Measurements from ENCODE around the gene TMEM225. TPM values are rescaled to one million over a fixed set of nuclear protein-coding genes. Genes with fewer than 3 reads are reported as not detected.

The TMEM225 gene, protein sequence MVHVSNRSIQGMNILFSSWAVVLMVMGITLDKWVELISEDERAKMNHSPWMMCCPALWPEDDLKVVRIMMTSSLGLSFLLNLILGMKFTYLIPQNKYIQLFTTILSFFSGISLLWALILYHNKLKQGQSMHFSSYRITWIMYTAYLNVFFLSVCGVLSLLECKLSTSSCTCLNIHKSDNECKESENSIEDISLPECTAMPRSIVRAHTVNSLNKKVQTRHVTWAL
- total RNA-seq (not detected), polyA plus RNA-seq (not detected)
- long read RNA-seq, donor 1 = 0 reads
- long read RNA-seq, donor 2 = 0 reads

- intact Hi-C loops (cut with DNase I; ENCODE audit: low total_unique reads) = no loop called here
- no peaks in the 10 kb centered on the region for H3K9me3 ChIP-seq
- H3K4me3 ChIP-seq = no peak within 1 kb of the TSS
- H3K27ac ChIP-seq = no peak within 1 kb of the TSS
- no peaks in the 10 kb centered on the region for H3K27me3 ChIP-seq (replicated peaks in 1 of 7)
- TF ChIP-seq POLR2AphosphoS5 (IDR thresholded peaks at IDR 0.05) = no peak
- TF ChIP-seq, protein P1, sequence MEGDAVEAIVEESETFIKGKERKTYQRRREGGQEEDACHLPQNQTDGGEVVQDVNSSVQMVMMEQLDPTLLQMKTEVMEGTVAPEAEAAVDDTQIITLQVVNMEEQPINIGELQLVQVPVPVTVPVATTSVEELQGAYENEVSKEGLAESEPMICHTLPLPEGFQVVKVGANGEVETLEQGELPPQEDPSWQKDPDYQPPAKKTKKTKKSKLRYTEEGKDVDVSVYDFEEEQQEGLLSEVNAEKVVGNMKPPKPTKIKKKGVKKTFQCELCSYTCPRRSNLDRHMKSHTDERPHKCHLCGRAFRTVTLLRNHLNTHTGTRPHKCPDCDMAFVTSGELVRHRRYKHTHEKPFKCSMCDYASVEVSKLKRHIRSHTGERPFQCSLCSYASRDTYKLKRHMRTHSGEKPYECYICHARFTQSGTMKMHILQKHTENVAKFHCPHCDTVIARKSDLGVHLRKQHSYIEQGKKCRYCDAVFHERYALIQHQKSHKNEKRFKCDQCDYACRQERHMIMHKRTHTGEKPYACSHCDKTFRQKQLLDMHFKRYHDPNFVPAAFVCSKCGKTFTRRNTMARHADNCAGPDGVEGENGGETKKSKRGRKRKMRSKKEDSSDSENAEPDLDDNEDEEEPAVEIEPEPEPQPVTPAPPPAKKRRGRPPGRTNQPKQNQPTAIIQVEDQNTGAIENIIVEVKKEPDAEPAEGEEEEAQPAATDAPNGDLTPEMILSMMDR (IDR thresholded peaks at IDR 0.05 in 8 of 11, conservative IDR thresholded peaks at IDR 0.05 in 3 of 11) = no peak
- no peak for TF ChIP-seq POLR2A (IDR thresholded peaks at IDR 0.05)
- no peaks in the 10 kb centered on the region for H3K36me3 ChIP-seq
- no peaks in the 10 kb centered on the region for H3K4me1 ChIP-seq
- 76 to 88% (median 86%) methylated on average over 3 of the region's 3 CpGs for WGBS, 5 donors
- DNase-seq = no peak
These were observed at the start of gene TMEM225 for GRCh38 chr11:123885570-123885969. TSS of gene TMEM225 (minus strand) at chr11:123885670. CDS start at chr11:123885425, 245 bp downstream.

- DNase-seq = no peak
- H3K4me3 ChIP-seq = no peak overlapping the region
These were observed 38.6 kb upstream of the TMEM225 start for GRCh38 chr11:123924027-123924426.

GRCh38 chr11:123920943-123921342 is 35.5 kb upstream of the TMEM225 start:
- intact Hi-C loops (cut with DNase I; ENCODE audit: low total_unique reads) = no loop called here
- H3K4me1 ChIP-seq = no peaks in the 10 kb centered on the region
- no peaks in the 10 kb centered on the region for H3K9me3 ChIP-seq
- H3K36me3 ChIP-seq = no peaks in the 10 kb centered on the region
- no peak overlapping the region for H3K4me3 ChIP-seq
- WGBS, 5 donors = 63 to 79% (median 74%) methylated on average over 3 of the region's 3 CpGs
- H3K27me3 ChIP-seq (replicated peaks in 1 of 7) = no peaks in the 10 kb centered on the region
- no peak overlapping the region for H3K27ac ChIP-seq
- no peak for DNase-seq
- TF ChIP-seq, protein P1 (IDR thresholded peaks at IDR 0.05 in 8 of 11, conservative IDR thresholded peaks at IDR 0.05 in 3 of 11) = no peak
- TF ChIP-seq POLR2A (IDR thresholded peaks at IDR 0.05) = no peak
- TF ChIP-seq POLR2AphosphoS5 (IDR thresholded peaks at IDR 0.05) = no peak

More at GRCh38 chr11:123924027-123924426, 38.6 kb upstream of the TMEM225 start:
- Histone ChIP-seq H3K27ac (no peak overlapping the region), H3K27me3 (replicated peaks in 1 of 7) (no peaks in the 10 kb centered on the region), H3K9me3 (no peaks in the 10 kb centered on the region), H3K36me3 (no peaks in the 10 kb centered on the region), H3K4me1 (no peaks in the 10 kb centered on the region)
- intact Hi-C loops (cut with DNase I; ENCODE audit: low total_unique reads) = no loop called here
- WGBS, 5 donors = 65 to 82% (median 75%) methylated on average over 1 of the region's 1 CpG
- TF ChIP-seq, protein P1 (IDR thresholded peaks at IDR 0.05 in 8 of 11, conservative IDR thresholded peaks at IDR 0.05 in 3 of 11) = no peak
- TF ChIP-seq POLR2A (IDR thresholded peaks at IDR 0.05) (no peak), POLR2AphosphoS5 (IDR thresholded peaks at IDR 0.05) (no peak)

- no peak for DNase-seq
- H3K4me1 ChIP-seq = no peaks in the 10 kb centered on the region
- H3K9me3 ChIP-seq = no peaks in the 10 kb centered on the region
- no peaks in the 10 kb centered on the region for H3K27me3 ChIP-seq (replicated peaks in 1 of 7)
- no peak for TF ChIP-seq POLR2A (IDR thresholded peaks at IDR 0.05)
- WGBS, 5 donors = 57 to 80% (median 69%) methylated on average over 3 of the region's 3 CpGs
- no peaks in the 10 kb centered on the region for H3K36me3 ChIP-seq
- intact Hi-C loops (cut with DNase I; ENCODE audit: low total_unique reads) = no loop called here
- no peak overlapping the region for H3K4me3 ChIP-seq
- H3K27ac ChIP-seq = no peak overlapping the region
These were observed 20.4 kb upstream of the TMEM225 start for GRCh38 chr11:123905826-123906225.
